Tibial artery (tissue), 4 donors: Measurements from ENCODE around the gene KCNQ1.
A peak's percentile ranks its signal among the peaks of the same experiment; 100 is the strongest.

Experiments used
- DNase-seq, 2 donors: peaks; one replicate each; pipeline ENCODE4 v3.0.0-alpha.2; 2019
- H3K27ac ChIP-seq, 2 donors: fragments of 200-600 bp; sonication (generic) in 1 of 2; 1 replicate in 1 of 2; 2 replicates in 1 of 2; pipeline ENCODE4 v1.5.1; 2018 to 2019; ENCODE audit warnings: mild to moderate bottlenecking in 1 of 2
- H3K27me3 ChIP-seq, 2 donors: fragments of 200-600 bp; sonication (generic) in 1 of 2; one replicate each; pipeline versions ENCODE4 v1.5.1 to v1.6.0; 2016 to 2019
- H3K36me3 ChIP-seq, 3 donors: fragments of 200-600 bp; sonication (generic) in 2 of 3; one replicate each; pipeline ENCODE4 v1.5.1; 2016 to 2019; ENCODE audit warnings: mild to moderate bottlenecking in 2 of 3
- H3K4me1 ChIP-seq, 4 donors: fragments of 200-600 bp; sonication (generic) in 2 of 4; 1 replicate in 3 of 4; 2 replicates in 1 of 4; pipeline ENCODE4 v1.5.1; 2016 to 2019
- H3K4me3 ChIP-seq, 2 donors: fragments of 200-600 bp; sonication (generic) in 1 of 2; 1 replicate in 1 of 2; 2 replicates in 1 of 2; pipeline ENCODE4 v1.5.1; 2018 to 2019; ENCODE audit warnings: mild to moderate bottlenecking in 2 of 2
- H3K9me3 ChIP-seq, 3 donors: fragments of 200-600 bp; sonication (generic) in 1 of 3; one replicate each; pipeline ENCODE4 v1.5.1; 2016 to 2019
- intact Hi-C: fragments of 100-400 bp; cut with DNase I; formaldehyde crosslinking; loops from one replicate; pipeline ENCODE4 v1.15.0; 2023; ENCODE audit warnings: low total_unique reads
- TF ChIP-seq, protein P1 (sequence below), 2 experiments: fragments of 200-600 bp in 1 of 2; fragments of 450-650 bp in 1 of 2; IDR thresholded peaks; one replicate each; pipeline ENCODE4 v1.5.1; 2017 to 2019; ENCODE audit warnings: antibody characterized with exemption in 2 of 2, mild to moderate bottlenecking in 1 of 2, moderate library complexity in 1 of 2

Gene KCNQ1

DNA sequence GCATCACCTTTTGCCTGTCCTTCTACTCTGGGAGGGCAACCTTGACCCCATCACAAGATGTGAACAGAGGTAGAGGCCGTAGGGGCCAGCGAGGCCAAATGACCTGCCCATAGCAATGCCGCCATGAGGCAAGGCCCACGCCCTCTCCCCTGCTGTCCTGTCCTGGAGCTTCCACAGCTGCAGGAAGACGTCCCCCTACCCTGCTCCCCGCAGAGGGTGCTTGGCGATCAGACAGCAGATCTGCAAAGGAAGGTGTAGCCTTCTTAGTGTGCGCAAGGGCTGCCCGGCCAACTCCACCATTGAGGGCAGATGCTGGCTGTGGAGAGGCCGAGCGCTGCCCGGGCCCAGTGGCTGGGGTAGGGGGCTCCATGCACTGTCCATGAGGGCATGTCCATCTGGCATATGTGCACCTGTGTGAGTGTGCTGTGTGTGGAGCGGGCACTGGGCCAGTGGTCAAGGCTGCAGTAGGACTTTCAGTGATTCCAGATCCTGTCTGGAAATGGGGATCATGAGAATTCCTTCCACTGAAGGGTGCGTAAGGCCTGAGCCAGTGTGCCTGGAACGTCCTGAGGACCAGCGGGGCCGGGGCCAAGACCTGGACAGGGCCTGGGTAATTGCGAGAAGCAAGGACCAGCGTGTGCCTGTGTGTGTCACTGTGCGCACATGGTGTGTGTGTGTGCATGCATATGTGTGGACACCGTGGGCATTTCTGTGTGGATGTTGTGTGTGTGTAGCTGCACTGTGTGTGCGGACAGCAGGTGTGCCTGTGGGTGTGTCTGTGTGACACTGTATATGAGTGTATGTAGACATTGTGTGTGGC is 11.5 kb upstream of the KCNQ1 start:
- TF ChIP-seq, protein P1, sequence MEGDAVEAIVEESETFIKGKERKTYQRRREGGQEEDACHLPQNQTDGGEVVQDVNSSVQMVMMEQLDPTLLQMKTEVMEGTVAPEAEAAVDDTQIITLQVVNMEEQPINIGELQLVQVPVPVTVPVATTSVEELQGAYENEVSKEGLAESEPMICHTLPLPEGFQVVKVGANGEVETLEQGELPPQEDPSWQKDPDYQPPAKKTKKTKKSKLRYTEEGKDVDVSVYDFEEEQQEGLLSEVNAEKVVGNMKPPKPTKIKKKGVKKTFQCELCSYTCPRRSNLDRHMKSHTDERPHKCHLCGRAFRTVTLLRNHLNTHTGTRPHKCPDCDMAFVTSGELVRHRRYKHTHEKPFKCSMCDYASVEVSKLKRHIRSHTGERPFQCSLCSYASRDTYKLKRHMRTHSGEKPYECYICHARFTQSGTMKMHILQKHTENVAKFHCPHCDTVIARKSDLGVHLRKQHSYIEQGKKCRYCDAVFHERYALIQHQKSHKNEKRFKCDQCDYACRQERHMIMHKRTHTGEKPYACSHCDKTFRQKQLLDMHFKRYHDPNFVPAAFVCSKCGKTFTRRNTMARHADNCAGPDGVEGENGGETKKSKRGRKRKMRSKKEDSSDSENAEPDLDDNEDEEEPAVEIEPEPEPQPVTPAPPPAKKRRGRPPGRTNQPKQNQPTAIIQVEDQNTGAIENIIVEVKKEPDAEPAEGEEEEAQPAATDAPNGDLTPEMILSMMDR (IDR thresholded peaks at IDR 0.05) = no peak
- H3K4me3 ChIP-seq = no peak overlapping the region
- intact Hi-C loops = no loop called here
- H3K36me3 ChIP-seq = no peaks in the 10 kb centered on the region
- H3K9me3 ChIP-seq = no peaks in the 10 kb centered on the region
- no peak overlapping the region for H3K27ac ChIP-seq
- DNase-seq = no peak
- H3K27me3 ChIP-seq = peaks cover 0 to 43% of the 10 kb centered on the region in 2 donors
- H3K4me1 ChIP-seq = no peaks in the 10 kb centered on the region

DNA sequence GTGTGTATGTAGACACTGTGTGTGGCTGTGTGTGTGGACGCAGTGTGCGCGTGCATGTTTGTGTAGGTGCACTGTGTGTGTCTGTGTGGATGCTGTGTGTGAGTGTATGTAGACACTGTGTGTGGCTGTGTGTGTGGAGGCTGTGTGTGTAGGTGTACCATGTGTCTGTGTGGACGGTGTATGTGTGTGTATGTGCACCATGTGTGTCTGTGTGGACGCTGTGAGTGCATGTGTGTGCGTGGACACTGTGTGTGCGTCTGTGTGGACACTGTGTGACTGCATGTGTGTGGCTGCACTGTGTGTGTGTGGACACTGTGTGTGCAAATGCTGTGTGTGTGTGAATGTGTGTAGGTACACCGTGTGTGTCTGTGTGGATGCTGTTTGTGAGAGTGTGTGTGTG is 10.8 kb upstream of the KCNQ1 start:
- DNase-seq = no peak
- TF ChIP-seq, protein P1 (IDR thresholded peaks at IDR 0.05) = no peak
- Histone ChIP-seq H3K4me3 (no peak overlapping the region), H3K9me3 (no peaks in the 10 kb centered on the region), H3K27ac (no peak overlapping the region), H3K27me3 (peaks cover 0 to 43% of the 10 kb centered on the region in 2 donors), H3K36me3 (no peaks in the 10 kb centered on the region), H3K4me1 (no peaks in the 10 kb centered on the region)
- intact Hi-C loops = no loop called here

DNA sequence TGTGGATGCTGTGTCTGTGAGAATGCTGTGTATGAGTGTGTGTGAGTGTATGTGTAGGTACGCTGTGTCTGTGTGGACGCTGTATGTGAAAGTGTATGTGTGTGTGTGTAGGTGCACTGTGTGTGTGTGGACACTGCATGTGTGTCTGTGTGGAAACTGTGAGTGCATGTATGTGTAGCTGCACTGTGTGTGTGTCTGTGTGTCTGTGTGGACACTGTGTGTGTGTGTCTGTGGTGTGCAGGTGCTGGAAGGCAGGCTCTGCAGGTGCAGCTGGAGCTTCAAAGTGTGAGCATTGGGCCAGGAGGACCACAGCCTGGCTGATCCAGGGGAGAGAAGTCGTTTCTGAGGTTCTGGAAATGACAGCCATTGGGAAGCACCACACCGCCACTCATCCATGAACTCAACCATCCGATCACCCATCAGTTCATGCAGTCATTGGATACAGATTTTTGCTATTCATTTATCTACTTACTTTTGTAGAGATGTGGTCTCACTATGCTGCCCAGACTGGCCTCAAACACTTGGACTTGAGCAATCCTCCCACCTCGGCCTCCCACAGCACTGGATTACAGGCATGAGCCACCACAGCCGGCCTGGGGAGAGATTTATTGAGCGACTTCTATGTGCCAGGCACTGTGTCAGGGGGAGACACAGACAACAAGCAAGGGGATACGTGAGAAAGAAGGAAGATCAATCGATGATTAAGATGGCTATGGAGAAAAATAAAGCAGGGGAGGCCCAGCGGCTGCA is 10.1 kb upstream of the KCNQ1 start:
- intact Hi-C loops = no loop called here
- no peak overlapping the region for H3K27ac ChIP-seq
- H3K9me3 ChIP-seq = no peaks in the 10 kb centered on the region
- DNase-seq = peak in 1 of 2 donors; percentile 37
- peaks cover 0 to 43% of the 10 kb centered on the region in 2 donors for H3K27me3 ChIP-seq
- TF ChIP-seq, protein P1 (IDR thresholded peaks at IDR 0.05) = no peak
- no peaks in the 10 kb centered on the region for H3K36me3 ChIP-seq
- no peaks in the 10 kb centered on the region for H3K4me1 ChIP-seq
- H3K4me3 ChIP-seq = no peak overlapping the region

DNA sequence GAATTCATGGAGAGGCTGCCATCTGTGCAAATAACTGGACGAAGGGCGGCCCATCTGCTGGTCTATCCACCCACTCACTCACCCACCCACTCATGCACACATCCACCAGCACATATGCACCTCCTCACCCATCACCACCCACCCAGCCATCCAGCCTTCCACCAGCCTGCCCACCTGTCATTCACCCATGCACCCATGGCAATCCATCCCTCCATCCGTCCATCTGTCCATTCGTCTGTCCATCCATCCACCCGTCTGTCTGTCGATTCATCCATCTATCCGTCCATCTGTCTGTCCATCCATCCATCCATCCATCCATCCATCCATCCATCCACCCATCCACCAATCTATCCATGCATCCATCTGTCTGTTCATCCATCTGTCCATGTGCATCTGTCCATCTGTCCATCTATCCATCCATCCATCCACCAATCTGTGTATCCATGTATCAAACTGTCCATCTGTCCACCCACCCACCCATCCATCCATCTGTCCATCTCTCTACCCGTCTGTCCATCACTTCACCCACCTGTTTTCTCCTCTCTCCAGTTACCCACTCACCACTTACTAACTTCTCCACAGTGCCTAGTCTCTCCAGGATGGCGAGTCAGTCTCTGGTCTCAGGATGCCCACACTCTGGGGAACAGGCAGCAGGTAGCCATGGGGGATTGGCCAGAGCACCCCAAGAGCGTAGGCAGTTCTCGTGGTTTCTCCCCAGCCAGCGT is 9.4 kb upstream of the KCNQ1 start:
- Histone ChIP-seq H3K4me1 (no peaks in the 10 kb centered on the region), H3K4me3 (no peak overlapping the region), H3K9me3 (no peaks in the 10 kb centered on the region), H3K27ac (no peak overlapping the region), H3K27me3 (peaks cover 0 to 51% of the 10 kb centered on the region in 2 donors), H3K36me3 (no peaks in the 10 kb centered on the region)
- TF ChIP-seq, protein P1 (IDR thresholded peaks at IDR 0.05) = no peak
- peak in 1 of 2 donors; percentile 46 for DNase-seq
- intact Hi-C loops = no loop called here

- Histone ChIP-seq H3K36me3 (no peaks in the 10 kb centered on the region), H3K27me3 (peaks cover 0 to 55% of the 10 kb centered on the region in 2 donors), H3K27ac (no peak overlapping the region), H3K4me1 (no peaks in the 10 kb centered on the region), H3K4me3 (no peak overlapping the region), H3K9me3 (no peaks in the 10 kb centered on the region)
- TF ChIP-seq, protein P1 (IDR thresholded peaks at IDR 0.05) = no peak
- peak in 1 of 2 donors; percentile 60 for DNase-seq
- intact Hi-C loops = no loop called here
Observed at GRCh38 chr11:2436013-2436520, 8.7 kb upstream of the KCNQ1 start.
